Measurements from ENCODE around the gene SBF2.

DNA sequence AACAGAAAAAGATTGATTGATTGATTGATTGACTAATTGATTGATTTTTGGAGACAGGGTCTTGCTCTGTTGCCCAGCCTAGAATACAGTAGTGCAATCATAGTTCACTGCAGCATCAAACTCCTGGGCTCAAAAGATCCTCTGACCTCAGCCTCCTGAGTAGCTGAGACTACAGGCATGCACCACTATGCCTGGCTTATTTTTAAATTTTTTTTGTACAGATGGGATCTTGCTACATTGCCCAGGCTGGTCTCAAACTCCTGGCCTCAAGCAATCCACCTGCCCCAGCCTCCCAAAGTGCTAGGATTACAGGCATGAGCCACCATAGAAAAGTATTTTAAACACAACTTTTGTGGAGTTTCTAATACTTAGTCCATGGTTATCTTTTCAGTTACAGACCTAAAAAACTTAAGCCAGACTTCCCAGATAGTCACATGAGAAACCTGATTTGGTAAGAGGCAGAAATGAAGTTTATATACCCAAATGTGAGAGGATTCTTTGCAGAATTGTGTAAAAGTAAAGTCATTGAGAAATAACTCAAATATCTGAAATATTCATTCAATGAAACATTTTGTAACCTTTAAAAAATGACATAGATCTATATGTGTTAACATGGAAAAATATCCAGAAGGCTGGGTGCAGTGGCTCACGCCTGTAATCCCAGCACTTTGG lies 443.7 kb downstream of the SBF2 start:
- no peak for TF ChIP-seq CTCF (IDR thresholded peaks at IDR 0.05; ENCODE audit: poor library complexity, severe bottlenecking)
- no peak for TF ChIP-seq RAD21 (conservative IDR thresholded peaks at IDR 0.05)
- no peak for TF ChIP-seq EZH2 (IDR thresholded peaks at IDR 0.05; ENCODE audit: borderline replicate concordance, insufficient read depth, low read length, poor library complexity, severe bottlenecking)
- TF ChIP-seq MXI1 (conservative IDR thresholded peaks at IDR 0.05; ENCODE audit: poor library complexity, severe bottlenecking): no peak
- no peak for TF ChIP-seq SMC3 (conservative IDR thresholded peaks at IDR 0.05; ENCODE audit: poor library complexity)
- no peak for TF ChIP-seq EP300 (conservative IDR thresholded peaks at IDR 0.05; ENCODE audit: poor library complexity, severe bottlenecking)
- no peak for TF ChIP-seq REST (IDR thresholded peaks at IDR 0.05; ENCODE audit: borderline replicate concordance)
